Neuronal stem cell (in vitro differentiated cells): ENCODE results near the gene SFXN5.

Source experiments
- DNase-seq: peaks from one replicate; pipeline ENCODE4 v3.0.0-alpha.2; 2013; ENCODE audit warnings: low spot score
- H2AFZ ChIP-seq: one replicate; pipeline ENCODE4 v1.6.1; 2013; ENCODE audit warnings: mild to moderate bottlenecking, low read length, inconsistent platforms
- H2AK5ac ChIP-seq: 2 replicates; pipeline ENCODE4 v1.6.1; 2013; ENCODE audit warnings: low read depth, mild to moderate bottlenecking, inconsistent platforms, low read length, moderate library complexity, mixed read lengths
- H2BK120ac ChIP-seq: 2 replicates; pipeline ENCODE4 v1.6.1; 2013; ENCODE audit warnings: low read depth, mild to moderate bottlenecking, inconsistent platforms, low read length, moderate library complexity, mixed read lengths
- H2BK12ac ChIP-seq: one replicate; pipeline ENCODE4 v1.6.1; 2013; ENCODE audit warnings: low read length, inconsistent platforms
- H2BK15ac ChIP-seq: 2 replicates; pipeline ENCODE4 v1.6.1; 2013; ENCODE audit warnings: mild to moderate bottlenecking, low read length, inconsistent platforms, mixed read lengths
- H2BK5ac ChIP-seq: one replicate; pipeline ENCODE4 v1.6.1; 2013; ENCODE audit warnings: inconsistent platforms, mild to moderate bottlenecking, low read length, moderate library complexity
- H3K14ac ChIP-seq: one replicate; pipeline ENCODE4 v1.6.1; 2013; ENCODE audit warnings: low read length, inconsistent platforms
- H3K18ac ChIP-seq: 2 replicates; pipeline ENCODE4 v1.6.1; 2013; ENCODE audit warnings: low read length, inconsistent platforms
- H3K23ac ChIP-seq: 2 replicates; pipeline ENCODE4 v1.6.1; 2013; ENCODE audit warnings: low read depth, mild to moderate bottlenecking, mixed read lengths, low read length, inconsistent platforms; ENCODE audit not compliant: poor library complexity
- H3K27ac ChIP-seq: replicated peaks from 3 replicates; pipeline ENCODE4 v1.5.1; 2013; ENCODE audit warnings: low read length, inconsistent platforms
- H3K27me3 ChIP-seq, 3 experiments: 2 replicates each; pipeline ENCODE4 v1.6.1; 2013; ENCODE audit warnings: low read length in 3 of 3, mild to moderate bottlenecking in 2 of 3, inconsistent platforms in 1 of 3, low read depth in 1 of 3, mixed read lengths in 1 of 3, moderate library complexity in 1 of 3; ENCODE audit not compliant: control insufficient read depth in 3 of 3, insufficient read depth in 3 of 3
- H3K36me3 ChIP-seq, 2 donors: replicated peaks in 1 of 2; 2 replicates each; pipeline ENCODE4 v1.6.1; 2013; ENCODE audit warnings: low read length in 2 of 2; ENCODE audit not compliant: control insufficient read depth in 2 of 2, insufficient read depth in 2 of 2
- H3K4ac ChIP-seq: 2 replicates; pipeline ENCODE4 v1.6.1; 2013; ENCODE audit warnings: inconsistent platforms, mild to moderate bottlenecking, low read length, moderate library complexity
- H3K4me1 ChIP-seq, 2 donors: 1 replicate in 1 of 2; 2 replicates in 1 of 2; pipeline ENCODE4 v1.6.1; 2013; ENCODE audit warnings: low read length in 2 of 2, low read depth in 1 of 2; ENCODE audit not compliant: control insufficient read depth in 2 of 2, insufficient read depth in 1 of 2
- H3K4me2 ChIP-seq: one replicate; pipeline ENCODE4 v1.6.1; 2013; ENCODE audit warnings: mild to moderate bottlenecking, low read length, inconsistent platforms; ENCODE audit not compliant: insufficient read depth, poor library complexity, severe bottlenecking
- H3K4me3 ChIP-seq, 2 donors: 2 replicates each; pipeline ENCODE4 v1.5.1; 2013; ENCODE audit warnings: low read length in 2 of 2, mild to moderate bottlenecking in 2 of 2, inconsistent platforms in 1 of 2, moderate library complexity in 1 of 2
- H3K79me1 ChIP-seq: one replicate; pipeline ENCODE4 v1.6.1; 2013; ENCODE audit warnings: low read depth, mild to moderate bottlenecking, inconsistent platforms, low read length, moderate library complexity
- H3K9ac ChIP-seq: one replicate; pipeline ENCODE4 v1.6.1; 2013; ENCODE audit warnings: mild to moderate bottlenecking, low read depth, low read length, inconsistent platforms; ENCODE audit not compliant: poor library complexity
- H3K9me3 ChIP-seq, 2 donors: replicated peaks in 1 of 2; 2 replicates each; pipeline versions ENCODE3 to v1.6.1; 2013; ENCODE audit warnings: low read length in 2 of 2, mild to moderate bottlenecking in 2 of 2, inconsistent platforms in 1 of 2, low read depth in 1 of 2, mixed read lengths in 1 of 2, moderate library complexity in 1 of 2; ENCODE audit not compliant: control insufficient read depth in 2 of 2, insufficient read depth in 1 of 2
- H4K8ac ChIP-seq: one replicate; pipeline ENCODE4 v1.6.1; 2013; ENCODE audit warnings: low read depth, mild to moderate bottlenecking, inconsistent platforms, low read length, moderate library complexity
- H4K91ac ChIP-seq: one replicate; pipeline ENCODE4 v1.6.1; 2013; ENCODE audit warnings: low read length, low read depth, mild to moderate bottlenecking, inconsistent platforms; ENCODE audit not compliant: poor library complexity
- WGBS, 2 donors: extraction: QIAGEN DNeasy Blood & Tissue Kit; methylation state at CpG; one replicate each; pipeline ENCODE4 v1.1.7; 2013; ENCODE audit warnings: missing lambda C conversion rate in 2 of 2, mixed read lengths in 1 of 2; ENCODE audit not compliant: insufficient read length in 2 of 2, insufficient replicate concordance in 1 of 2; ENCODE audit errors: extremely low coverage in 2 of 2; 5-methylcytosine and 5-hydroxymethylcytosine counted together

SFXN5 gene

DNA sequence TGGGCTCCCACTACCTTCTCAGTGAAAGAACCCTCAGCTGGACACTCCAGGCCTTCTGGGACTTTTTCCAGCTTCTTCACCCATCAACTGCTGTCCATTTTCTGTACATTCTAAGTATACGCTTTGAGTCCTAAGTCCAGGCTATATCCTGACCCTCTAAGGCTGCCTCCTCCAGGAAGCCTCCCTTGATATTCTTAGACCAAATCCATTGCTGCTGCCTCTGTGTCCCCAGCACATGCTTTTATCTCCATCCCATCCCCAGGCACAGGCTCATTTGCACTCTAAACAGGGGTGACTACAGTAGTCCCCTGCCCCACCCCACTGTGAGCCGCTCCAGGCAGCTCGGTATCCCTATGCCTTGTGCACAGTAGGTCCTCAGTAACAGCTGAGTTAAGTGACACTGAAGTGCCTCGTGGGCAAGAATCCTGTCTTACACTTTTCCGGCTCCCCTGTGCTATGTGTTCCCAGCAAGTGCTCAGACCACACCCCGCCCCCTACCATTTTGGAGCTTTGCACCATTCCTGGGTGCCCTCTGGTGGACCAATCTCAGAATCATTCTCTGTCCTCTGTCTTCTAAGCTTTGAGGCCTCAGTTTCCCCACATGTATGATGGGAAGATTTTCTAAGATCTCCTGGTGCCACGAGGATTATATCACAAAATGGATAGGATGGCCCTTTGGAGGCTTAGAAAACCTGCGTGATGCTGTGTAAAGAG, 119.2 kb downstream of the SFXN5 start:
- no peak overlapping the region for H3K27ac ChIP-seq
- no peaks in the 10 kb centered on the region for H3K36me3 ChIP-seq
- H3K4me2 ChIP-seq, result no peak overlapping the region
- peak overlapping the region; percentile 72 for H2BK15ac ChIP-seq
- H4K8ac ChIP-seq, result no peak overlapping the region
- H3K18ac ChIP-seq, result peak overlapping the region; percentile 34
- no peak overlapping the region for H2BK12ac ChIP-seq
- H3K4ac ChIP-seq, result no peak overlapping the region
- no peak overlapping the region for H3K14ac ChIP-seq
- no peak overlapping the region for H2BK5ac ChIP-seq
- no CpG with 5 or more reads among the region's 8 CpGs for WGBS, 2 donors
- H2BK120ac ChIP-seq, result no peak overlapping the region
- peak overlapping the region; percentile 85 for H2AK5ac ChIP-seq
- peaks cover 0 to 6% of the 10 kb centered on the region in 2 donors for H3K9me3 ChIP-seq
- peaks cover 8 to 47% of the 10 kb centered on the region in 2 donors for H3K4me1 ChIP-seq
- no peak overlapping the region for H3K9ac ChIP-seq
- no peak overlapping the region for H2AFZ ChIP-seq
- no peaks in the 10 kb centered on the region for H3K79me1 ChIP-seq
- no peak for DNase-seq
- H4K91ac ChIP-seq, result no peak overlapping the region
- H3K27me3 ChIP-seq, result peaks cover 0 to 30% (median 0%) of the 10 kb centered on the region in 3 experiments
- no peak overlapping the region for H3K4me3 ChIP-seq
- no peak overlapping the region for H3K23ac ChIP-seq

DNA sequence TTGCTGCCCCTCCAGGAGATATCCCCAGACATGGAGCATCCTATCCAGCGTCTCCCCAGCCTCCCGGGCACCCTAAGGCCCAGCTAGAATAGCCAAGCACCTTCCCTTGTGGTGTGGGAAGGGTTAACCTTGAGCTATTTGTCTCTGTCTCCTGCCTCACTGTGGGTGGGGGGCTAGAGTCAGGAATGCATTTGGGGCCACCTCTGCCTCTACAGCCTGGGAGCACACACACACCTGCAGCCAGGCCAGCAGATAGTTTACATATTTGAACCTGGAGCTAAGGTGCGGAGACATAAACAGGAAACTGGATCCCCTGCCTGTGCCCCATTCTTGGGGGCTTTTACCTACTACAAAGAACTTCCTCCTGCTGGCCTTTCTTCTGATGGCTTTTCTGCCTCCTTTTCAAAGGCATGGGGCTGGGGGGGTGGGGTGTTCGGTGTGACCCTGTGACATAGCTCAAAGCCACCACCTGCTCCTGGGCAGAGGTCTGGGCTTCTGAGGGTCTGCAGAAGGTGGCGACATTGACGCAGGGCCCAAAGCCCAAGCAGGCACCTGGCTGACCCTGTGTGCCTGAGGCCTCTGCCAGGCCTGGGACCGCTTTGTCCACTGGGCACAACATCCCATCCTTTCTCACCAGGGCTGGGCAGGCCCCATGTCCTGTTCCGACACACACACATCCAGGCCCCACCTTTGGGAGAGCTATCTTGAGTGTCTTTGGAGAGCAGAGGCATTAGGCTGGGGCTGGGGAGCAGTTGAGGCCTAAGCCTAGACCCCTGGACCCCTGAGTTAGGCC, 120.0 kb downstream of the SFXN5 start:
- Histone ChIP-seq H2BK5ac (no peak overlapping the region), H2AFZ (no peak overlapping the region), H3K27me3 (peaks cover 0 to 25% (median 0%) of the 10 kb centered on the region in 3 experiments), H3K9me3 (no peaks in the 10 kb centered on the region), H2BK12ac (no peak overlapping the region), H2BK15ac (peak overlapping the region; percentile 94), H4K8ac (no peak overlapping the region), H3K27ac (no peak overlapping the region), H3K36me3 (no peaks in the 10 kb centered on the region), H3K4ac (peak overlapping the region; percentile 28), H3K14ac (no peak overlapping the region), H3K79me1 (no peaks in the 10 kb centered on the region), H2BK120ac (no peak overlapping the region), H3K9ac (peak overlapping the region; percentile 39), H2AK5ac (peak overlapping the region; percentile 99), H4K91ac (no peak overlapping the region), H3K4me1 (peaks cover 8 to 41% of the 10 kb centered on the region in 2 donors), H3K4me3 (no peak overlapping the region), H3K4me2 (no peak overlapping the region), H3K23ac (peak overlapping the region; percentile 20), H3K18ac (peak overlapping the region; percentile 87)
- no peak for DNase-seq
- no CpG with 5 or more reads among the region's 8 CpGs for WGBS, 2 donors

DNA sequence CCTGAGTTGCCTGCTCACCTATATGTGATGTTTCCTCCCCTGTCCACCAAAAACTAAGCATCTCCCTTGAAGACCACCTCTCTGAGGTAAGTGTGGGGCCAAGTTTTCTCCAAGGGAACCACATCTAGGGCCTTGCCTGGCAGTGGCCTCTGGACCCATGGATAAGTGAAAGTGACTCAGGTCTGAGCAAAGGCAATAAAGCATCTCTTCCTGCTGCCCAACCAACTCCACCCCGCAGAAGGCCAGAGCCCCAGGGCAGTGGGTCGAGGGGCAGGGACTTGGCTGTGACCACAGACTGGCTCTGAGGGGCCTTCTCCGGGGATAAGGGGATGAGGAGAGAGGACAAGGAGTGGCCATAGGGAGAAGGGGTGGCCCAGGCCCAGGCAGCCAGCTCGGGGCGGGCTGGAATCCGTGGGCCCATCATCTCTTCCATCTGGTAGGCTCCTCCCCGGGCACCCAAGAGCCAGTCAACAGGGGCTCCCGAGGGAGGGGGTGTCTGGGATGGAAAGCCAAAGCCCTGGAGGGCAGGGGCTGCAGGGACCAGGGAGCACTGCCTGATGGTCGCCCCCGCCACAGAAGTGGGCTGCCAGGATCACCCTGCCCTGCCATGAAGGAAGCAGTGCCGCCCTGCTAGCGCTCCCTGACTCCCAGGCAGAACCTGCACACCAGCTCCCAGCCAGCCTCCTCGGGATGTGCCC, 120.8 kb downstream of the SFXN5 start:
- DNase-seq, result no peak
- Histone ChIP-seq H3K14ac (no peak overlapping the region), H2BK12ac (peak overlapping the region; percentile 69), H3K4me1 (peaks cover 8 to 33% of the 10 kb centered on the region in 2 donors), H3K4me3 (no peak overlapping the region), H3K9ac (peak overlapping the region; percentile 39), H3K18ac (peak overlapping the region; percentile 87), H4K91ac (no peak overlapping the region), H2BK15ac (peak overlapping the region; percentile 94), H2AFZ (no peak overlapping the region), H2BK5ac (no peak overlapping the region), H3K23ac (peak overlapping the region; percentile 20), H2AK5ac (peak overlapping the region; percentile 99), H3K4ac (peak overlapping the region; percentile 6), H3K27ac (no peak overlapping the region), H3K27me3 (peaks cover 0 to 22% (median 0%) of the 10 kb centered on the region in 3 experiments), H3K9me3 (no peaks in the 10 kb centered on the region), H3K36me3 (no peaks in the 10 kb centered on the region), H3K79me1 (no peaks in the 10 kb centered on the region), H4K8ac (no peak overlapping the region), H3K4me2 (no peak overlapping the region), H2BK120ac (no peak overlapping the region)
- no CpG with 5 or more reads among the region's 13 CpGs for WGBS, 2 donors
